ENCODE measurements around the gene PFDN1.
"Not testable (repeated sequence)": the region's sequence is repeated elsewhere in the genome, so short reads cannot be mapped to it uniquely, and the experiment has no call there.

Gene PFDN1

GRCh38 chr5:140213370-140213983 is 89.4 kb downstream of the PFDN1 start:
- no peak for DNase-seq (ENCODE audit: low read depth in 2 of 2)

- DNase-seq (ENCODE audit: low read depth in 2 of 2), result no peak
Measured at GRCh38 chr5:140208065-140208464, 94.8 kb downstream of the PFDN1 start.

GRCh38 chr5:140207250-140207964 is 95.5 kb downstream of the PFDN1 start:
- DNase-seq (ENCODE audit: low read depth in 2 of 2), result no peak

- no peak for DNase-seq (ENCODE audit: low read depth in 2 of 2)
Measured at GRCh38 chr5:140205952-140206351, 96.9 kb downstream of the PFDN1 start.

GRCh38 chr5:140205216-140205615 is 97.7 kb downstream of the PFDN1 start:
- DNase-seq (ENCODE audit: low read depth in 2 of 2), result no peak

- no peak for DNase-seq (ENCODE audit: low read depth in 2 of 2)
Measured at GRCh38 chr5:140202610-140203009, 100.3 kb downstream of the PFDN1 start.

GRCh38 chr5:140202078-140202477 is 100.8 kb downstream of the PFDN1 start:
- DNase-seq (ENCODE audit: low read depth in 2 of 2), result no peak

GRCh38 chr5:140198915-140199314 is 104.0 kb downstream of the PFDN1 start:
- not testable (repeated sequence) for DNase-seq (ENCODE audit: low read depth in 2 of 2)

- DNase-seq (ENCODE audit: low read depth in 2 of 2), result no peak
Measured at GRCh38 chr5:140197023-140197422, 105.9 kb downstream of the PFDN1 start.

- DNase-seq (ENCODE audit: low read depth in 2 of 2), result no peak
Measured at GRCh38 chr5:140196115-140196814, 106.6 kb downstream of the PFDN1 start.
